Panc1 (cell line): ENCODE data around the gene SORD. TPM values are rescaled to one million over a fixed set of nuclear protein-coding genes. Genes with fewer than 3 reads are reported as not detected.
"Not testable (repeated sequence)": the region's sequence is repeated elsewhere in the genome, so short reads cannot be mapped to it uniquely, and the experiment has no call there.

Experiments
- ATAC-seq: fragments of 200-7000 bp; cut with Tn5 transposase; 2 replicates; pipeline ENCODE4 v1.9.1; 2020; ENCODE audit warnings: mild to moderate bottlenecking, moderate library complexity
- BruUV-seq: library from RNA; stranded (reverse); fragments of 400-500 nt; replicated peaks from 2 replicates; lab custom pipeline; 2021; lab: Mats Ljungman, UMichigan
- CTCF ChIA-PET: fragments of 300-600 bp; sonication (Branson Sonifier 250); formaldehyde crosslinking; loops from one replicate; lab custom pipeline; 2022; ENCODE audit warnings: antibody characterized with exemption; lab: Charles Lee
- POLR2A ChIA-PET: fragments of 300-600 bp; sonication (Branson Sonifier 250); formaldehyde crosslinking; loops from one replicate; lab custom pipeline; 2022; ENCODE audit warnings: antibody characterized with exemption; lab: Charles Lee
- DNase-seq: peaks from one replicate; pipeline ENCODE4 v3.0.0-alpha.2; 2010; ENCODE audit warnings: low read depth, low spot score
- H3K27ac ChIP-seq: 2 replicates; pipeline ENCODE4 v1.5.1; 2011; ENCODE audit warnings: mild to moderate bottlenecking, low read length, inconsistent platforms
- H3K27me3 ChIP-seq: fragments of 200-500 bp; sonication (Bioruptor generic); 2 replicates; pipeline ENCODE4 v1.6.0; 2014; ENCODE audit warnings: low read length, inconsistent platforms; ENCODE audit not compliant: control insufficient read depth, insufficient read depth
- H3K36me3 ChIP-seq: fragments of 200-500 bp; sonication (Bioruptor generic); 2 replicates; pipeline ENCODE4 v1.5.1; 2014; ENCODE audit warnings: inconsistent platforms, mild to moderate bottlenecking, low read length, moderate library complexity; ENCODE audit not compliant: control insufficient read depth, insufficient read depth
- H3K4me1 ChIP-seq: 2 replicates; pipeline ENCODE4 v1.5.1; 2011; ENCODE audit warnings: inconsistent platforms, mild to moderate bottlenecking, low read length, moderate library complexity; ENCODE audit not compliant: control insufficient read depth, insufficient read depth
- H3K4me3 ChIP-seq, 2 experiments: 2 replicates each; pipeline ENCODE4 v1.5.1; 2011 to 2012; ENCODE audit warnings: low read depth in 2 of 2, low read length in 2 of 2, mild to moderate bottlenecking in 2 of 2, inconsistent platforms in 1 of 2, moderate library complexity in 1 of 2
- H3K9me3 ChIP-seq: fragments of 200-500 bp; sonication (Bioruptor generic); 2 replicates; pipeline ENCODE4 v1.5.1; 2014; ENCODE audit warnings: low read depth, mild to moderate bottlenecking, inconsistent platforms, low read length, moderate library complexity; ENCODE audit not compliant: control insufficient read depth, insufficient read depth
- CTCF ChIP-seq: fragments of 450-650 bp; IDR thresholded peaks from 2 replicates; pipeline ENCODE4 v1.5.1; 2017; ENCODE audit warnings: mild to moderate bottlenecking
- POLR2AphosphoS5 ChIP-seq: IDR thresholded peaks from 2 replicates; pipeline ENCODE4 v1.6.1; 2012; ENCODE audit warnings: mild to moderate bottlenecking, low read depth, low read length, moderate library complexity
- SIN3A ChIP-seq: IDR thresholded peaks from 2 replicates; pipeline ENCODE4 v1.6.1; 2012; ENCODE audit warnings: low read depth, mild to moderate bottlenecking, low read length, moderate library complexity, borderline replicate concordance; ENCODE audit not compliant: insufficient read depth
- TCF7L2 ChIP-seq: IDR thresholded peaks from 2 replicates; pipeline ENCODE4 v1.6.1; 2011; ENCODE audit warnings: mild to moderate bottlenecking, low read depth, low read length, inconsistent platforms
- in situ Hi-C: cut with HindIII; loops from 2 replicates; pipeline ENCODE4 v1.10.0; 2016; ENCODE audit warnings: low sequenced_read_pairs, low pct_unique_long_range_greater_than_20kb
- intact Hi-C: fragments of 100-400 bp; cut with micrococcal nuclease; formaldehyde crosslinking; loops from one replicate; pipeline ENCODE4 v1.10.0; 2022; ENCODE audit not compliant: unreplicated experiment
- total RNA-seq: library from RNA; stranded (reverse); gene quantifications from one replicate; pipeline ENCODE4 v1.2.1, GENCODE V29; 2021; ENCODE audit not compliant: unreplicated experiment
- TF ChIP-seq, protein P1 (sequence below), 2 experiments: IDR thresholded peaks; 2 replicates each; pipeline ENCODE4 v1.6.1; 2011 to 2012; ENCODE audit warnings: low read depth in 2 of 2, control low read depth in 1 of 2, low read length in 1 of 2, mild to moderate bottlenecking in 1 of 2, moderate library complexity in 1 of 2; ENCODE audit not compliant: insufficient read depth in 1 of 2

SORD gene
- total RNA-seq, 1 experiment from 2014 or later = 34.0 TPM

DNA sequence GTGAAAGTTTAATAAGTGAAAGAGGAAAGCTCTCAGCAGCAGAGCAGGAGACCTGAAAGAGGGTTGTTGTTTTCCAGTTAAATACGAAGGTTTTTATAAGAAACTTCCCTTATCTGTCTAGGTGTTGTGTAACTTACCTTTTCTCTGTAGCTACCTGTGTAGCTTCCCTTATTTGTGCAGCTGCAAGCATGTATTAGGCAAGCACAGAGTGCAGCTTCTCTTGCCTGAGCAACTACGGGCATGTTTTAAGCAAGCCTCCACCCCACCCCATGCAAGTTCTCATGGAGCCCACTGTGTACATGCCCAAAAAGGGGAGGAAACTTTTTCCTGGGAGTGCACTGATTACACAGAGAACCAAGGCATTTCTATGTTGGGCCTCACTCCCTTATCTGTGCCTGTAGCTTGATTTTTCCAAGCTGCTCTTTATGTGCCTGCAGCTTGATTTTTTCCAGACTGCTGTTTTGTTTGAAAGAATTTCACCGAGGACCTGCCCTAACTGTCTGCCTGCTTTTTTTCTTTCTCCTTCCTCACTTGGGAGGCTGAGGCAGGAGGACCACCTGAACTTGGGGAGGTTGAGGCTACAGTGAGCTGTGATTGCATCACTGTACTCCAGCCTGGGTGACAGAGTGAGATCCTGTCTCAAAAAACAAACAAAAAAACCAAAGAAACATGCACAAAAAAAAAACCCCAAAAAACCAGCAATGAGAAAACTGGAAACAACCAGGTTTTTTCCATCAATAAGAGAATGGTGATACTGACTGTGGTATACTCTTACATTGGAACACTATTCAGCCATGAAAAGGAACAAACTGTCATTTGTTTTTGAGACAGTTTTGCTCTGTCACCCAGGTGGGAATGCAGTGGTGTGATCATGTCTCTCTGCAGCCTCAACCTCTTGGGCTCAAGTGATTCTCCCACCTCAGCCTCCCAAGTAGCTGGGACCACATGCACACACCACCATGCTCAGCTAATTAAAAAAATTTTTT, 36.0 kb downstream of the SORD start:
- DNase-seq, BruUV-seq, H3K27me3 ChIP-seq, H3K4me1 ChIP-seq, intact Hi-C loops, POLR2A ChIA-PET, in situ Hi-C loops, H3K27ac ChIP-seq, H3K36me3 ChIP-seq, ATAC-seq, CTCF ChIA-PET, H3K4me3 ChIP-seq, H3K9me3 ChIP-seq: not testable (repeated sequence)

DNA sequence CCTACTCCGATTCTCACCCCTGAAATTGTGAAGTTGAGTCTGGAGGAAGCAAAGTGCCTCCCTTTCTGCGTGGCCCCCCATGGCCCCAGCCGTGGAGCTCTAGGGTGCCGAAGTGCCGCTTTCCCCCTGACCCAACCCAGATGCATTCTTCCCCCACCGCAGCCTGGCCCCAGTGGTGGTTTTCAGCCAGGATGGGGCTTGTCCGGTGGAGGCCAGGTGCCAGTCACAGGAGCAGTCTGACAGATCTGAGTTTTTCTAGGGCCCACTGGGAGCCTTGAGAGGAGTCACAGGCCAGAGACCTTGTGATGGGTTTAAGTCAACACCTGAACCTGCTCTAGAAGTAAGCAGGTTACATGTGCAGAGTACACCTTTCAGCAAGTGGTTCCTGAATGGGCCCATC, 39.3 kb downstream of the SORD start:
- H3K9me3 ChIP-seq, ATAC-seq, H3K36me3 ChIP-seq, CTCF ChIA-PET, in situ Hi-C loops, H3K27ac ChIP-seq, H3K4me1 ChIP-seq, H3K27me3 ChIP-seq, DNase-seq, BruUV-seq, H3K4me3 ChIP-seq, POLR2A ChIA-PET, intact Hi-C loops: not testable (repeated sequence)

DNA sequence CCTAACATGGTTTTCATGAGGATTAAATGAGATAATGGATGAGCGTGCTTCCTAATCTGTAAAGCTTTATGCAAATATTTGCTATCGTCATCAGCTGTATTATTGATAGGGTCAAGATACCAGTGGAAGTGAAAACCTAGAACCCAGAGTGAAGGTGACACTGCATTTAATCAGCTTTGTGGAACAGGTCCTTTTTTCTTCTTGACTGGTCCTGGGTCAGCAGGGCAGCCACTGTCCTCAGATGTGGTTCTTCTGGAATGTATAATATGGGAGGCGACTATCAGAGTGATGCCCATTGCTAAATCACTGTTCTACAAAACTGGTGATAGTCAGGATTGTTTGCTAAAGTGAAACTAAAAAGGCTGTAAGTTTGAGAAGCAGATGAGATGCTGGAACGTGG, 41.4 kb downstream of the SORD start:
- no peak for TF ChIP-seq CTCF
- TF ChIP-seq, protein P1, sequence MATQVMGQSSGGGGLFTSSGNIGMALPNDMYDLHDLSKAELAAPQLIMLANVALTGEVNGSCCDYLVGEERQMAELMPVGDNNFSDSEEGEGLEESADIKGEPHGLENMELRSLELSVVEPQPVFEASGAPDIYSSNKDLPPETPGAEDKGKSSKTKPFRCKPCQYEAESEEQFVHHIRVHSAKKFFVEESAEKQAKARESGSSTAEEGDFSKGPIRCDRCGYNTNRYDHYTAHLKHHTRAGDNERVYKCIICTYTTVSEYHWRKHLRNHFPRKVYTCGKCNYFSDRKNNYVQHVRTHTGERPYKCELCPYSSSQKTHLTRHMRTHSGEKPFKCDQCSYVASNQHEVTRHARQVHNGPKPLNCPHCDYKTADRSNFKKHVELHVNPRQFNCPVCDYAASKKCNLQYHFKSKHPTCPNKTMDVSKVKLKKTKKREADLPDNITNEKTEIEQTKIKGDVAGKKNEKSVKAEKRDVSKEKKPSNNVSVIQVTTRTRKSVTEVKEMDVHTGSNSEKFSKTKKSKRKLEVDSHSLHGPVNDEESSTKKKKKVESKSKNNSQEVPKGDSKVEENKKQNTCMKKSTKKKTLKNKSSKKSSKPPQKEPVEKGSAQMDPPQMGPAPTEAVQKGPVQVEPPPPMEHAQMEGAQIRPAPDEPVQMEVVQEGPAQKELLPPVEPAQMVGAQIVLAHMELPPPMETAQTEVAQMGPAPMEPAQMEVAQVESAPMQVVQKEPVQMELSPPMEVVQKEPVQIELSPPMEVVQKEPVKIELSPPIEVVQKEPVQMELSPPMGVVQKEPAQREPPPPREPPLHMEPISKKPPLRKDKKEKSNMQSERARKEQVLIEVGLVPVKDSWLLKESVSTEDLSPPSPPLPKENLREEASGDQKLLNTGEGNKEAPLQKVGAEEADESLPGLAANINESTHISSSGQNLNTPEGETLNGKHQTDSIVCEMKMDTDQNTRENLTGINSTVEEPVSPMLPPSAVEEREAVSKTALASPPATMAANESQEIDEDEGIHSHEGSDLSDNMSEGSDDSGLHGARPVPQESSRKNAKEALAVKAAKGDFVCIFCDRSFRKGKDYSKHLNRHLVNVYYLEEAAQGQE (IDR thresholded peaks at IDR 0.05; ENCODE audit: insufficient read depth in 1 of 2, low read depth in 2 of 2, low read length in 1 of 2) = no peak
- TF ChIP-seq SIN3A = no peak
- TF ChIP-seq TCF7L2 = no peak
- no peak for TF ChIP-seq POLR2AphosphoS5
- Histone ChIP-seq H3K9me3 (no peaks in the 10 kb centered on the region), H3K4me3 (no peak overlapping the region), H3K36me3 (no peaks in the 10 kb centered on the region), H3K27me3 (no peaks in the 10 kb centered on the region), H3K27ac (no peak overlapping the region), H3K4me1 (no peaks in the 10 kb centered on the region)
- ChIA-PET CTCF (no interaction called here), POLR2A (no interaction called here)
- in situ Hi-C loops (no loop called here), intact Hi-C loops (no loop called here)
- DNase-seq (no peak), ATAC-seq (no peak)
- BruUV-seq = no TSS peak

GRCh38 chr15:45069942-45070360, 47.0 kb downstream of the SORD start:
- in situ Hi-C loops, H3K27ac ChIP-seq, POLR2A ChIA-PET: not testable (repeated sequence)

DNA sequence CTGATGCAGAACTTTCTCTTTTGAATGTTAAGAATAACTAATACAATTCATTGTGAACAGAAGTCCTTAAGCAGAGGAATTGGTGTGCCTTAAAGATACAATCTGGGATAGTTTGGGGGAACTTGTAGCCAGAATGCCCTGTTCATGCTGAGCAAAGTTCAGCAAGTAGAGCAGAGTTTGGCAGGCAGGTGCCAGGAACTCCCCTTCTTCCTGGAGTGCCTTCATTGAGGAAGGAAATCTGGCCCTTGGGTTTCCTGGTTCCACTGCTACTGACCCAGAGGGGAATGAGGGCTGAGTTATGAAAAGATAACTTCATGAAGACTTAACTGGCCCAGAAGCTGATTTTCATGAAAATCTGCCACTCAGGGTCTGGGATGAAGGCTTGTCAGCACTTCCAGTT, 50.6 kb downstream of the SORD start:
- intact Hi-C loops, BruUV-seq: not testable (repeated sequence)

More at GRCh38 chr15:45069942-45070360, 47.0 kb downstream of the SORD start:
- DNase-seq, H3K9me3 ChIP-seq, BruUV-seq, H3K27me3 ChIP-seq, ATAC-seq, H3K4me1 ChIP-seq, H3K4me3 ChIP-seq, CTCF ChIA-PET, H3K36me3 ChIP-seq, intact Hi-C loops: not testable (repeated sequence)

More for the DNA sequence above, 50.6 kb downstream of the SORD start:
- H3K27ac ChIP-seq, H3K9me3 ChIP-seq, ATAC-seq, in situ Hi-C loops, POLR2A ChIA-PET, CTCF ChIA-PET, H3K4me3 ChIP-seq, H3K27me3 ChIP-seq, H3K36me3 ChIP-seq, DNase-seq, H3K4me1 ChIP-seq: not testable (repeated sequence)
